ENCODE data around the gene PARD6B. TPM values are rescaled to one million over a fixed set of nuclear protein-coding genes. Genes with fewer than 3 reads are reported as not detected.

PARD6B gene
- total RNA-seq, 1 experiment from 2014 or later: 29.6 TPM

DNA sequence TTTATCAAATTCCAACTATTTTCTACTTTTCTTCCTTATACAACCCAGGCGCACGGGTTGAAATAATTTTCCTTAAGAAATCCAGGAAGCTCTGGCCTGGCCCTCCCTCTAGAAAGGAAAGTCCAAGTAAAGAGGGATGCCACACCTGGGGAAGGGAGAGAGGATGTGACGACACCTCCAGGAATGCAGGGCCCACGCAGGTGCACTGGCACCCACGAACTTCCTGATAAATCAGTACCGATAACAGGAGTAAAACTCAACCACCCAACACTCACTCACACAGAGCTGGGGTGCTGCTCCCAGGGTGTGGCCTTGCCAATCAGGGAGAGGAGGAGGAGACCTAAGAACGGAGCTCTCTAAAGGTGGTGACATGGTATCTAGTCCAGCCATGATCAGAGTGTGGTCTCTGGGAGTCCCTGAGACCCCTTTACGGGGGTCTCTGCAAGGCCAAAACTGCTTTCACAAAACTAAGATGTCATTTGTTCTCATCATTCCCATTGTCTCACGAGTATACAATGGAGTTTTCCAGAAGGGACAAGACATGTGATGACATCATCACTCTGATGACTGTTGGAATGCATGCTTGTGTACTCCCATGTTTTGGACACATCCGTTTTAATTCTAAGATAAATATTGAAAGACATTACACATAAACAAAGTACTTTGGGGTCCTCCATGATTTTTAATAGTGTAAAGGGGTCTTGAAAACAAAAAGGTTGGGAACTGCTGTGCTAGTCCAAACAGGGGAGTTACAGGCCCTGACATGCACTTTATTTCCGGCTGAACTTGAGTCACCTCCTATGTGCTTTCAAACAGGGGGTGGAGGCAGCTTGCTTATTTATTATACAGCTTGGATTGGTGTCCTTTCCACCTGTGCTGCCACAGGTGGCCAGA is 2.2 kb upstream of the PARD6B start:
- no peak for ATAC-seq
- Mint-ChIP-seq H3K36me3 (peaks cover 6% of the 10 kb centered on the region; the same call in 1 of the 2 replicates), H3K27me3 (ENCODE audit: low read depth) (no peaks in the 10 kb centered on the region), H3K4me3 (peak overlapping the region; percentile 79; the same call in 1 of the 2 replicates), H3K4me1 (peaks cover 31% of the 10 kb centered on the region), H3K9me3 (no peaks in the 10 kb centered on the region), H3K27ac (no peak overlapping the region)
- CTCF ChIA-PET: interaction anchor here (0.7 to 4.9 kb wide), 12 partner anchors 11 to 202 kb away, joined by 3 to 39 read pairs (median 7); partner anchors contain the start of genes ADNP, BCAS4 and RIPOR3
- TF ChIP-seq ELF4 (CRISPR knock-in tag; IDR thresholded peaks at IDR 0.05; ENCODE audit: low read depth) (no peak), ZNF232 (CRISPR knock-in tag; IDR thresholded peaks at IDR 0.05) (no peak), CBFB (CRISPR knock-in tag; IDR thresholded peaks at IDR 0.05; ENCODE audit: low read depth) (no peak), ZNF416 (CRISPR knock-in tag; IDR thresholded peaks at IDR 0.05) (no peak), RELA (CRISPR knock-in tag; IDR thresholded peaks at IDR 0.05; ENCODE audit: borderline replicate concordance) (no peak), TEAD1 (CRISPR knock-in tag; IDR thresholded peaks at IDR 0.05) (no peak), IRF2 (CRISPR knock-in tag; IDR thresholded peaks at IDR 0.05; ENCODE audit: borderline replicate concordance, low read depth) (no peak)
- TF ChIP-seq, protein P1, sequence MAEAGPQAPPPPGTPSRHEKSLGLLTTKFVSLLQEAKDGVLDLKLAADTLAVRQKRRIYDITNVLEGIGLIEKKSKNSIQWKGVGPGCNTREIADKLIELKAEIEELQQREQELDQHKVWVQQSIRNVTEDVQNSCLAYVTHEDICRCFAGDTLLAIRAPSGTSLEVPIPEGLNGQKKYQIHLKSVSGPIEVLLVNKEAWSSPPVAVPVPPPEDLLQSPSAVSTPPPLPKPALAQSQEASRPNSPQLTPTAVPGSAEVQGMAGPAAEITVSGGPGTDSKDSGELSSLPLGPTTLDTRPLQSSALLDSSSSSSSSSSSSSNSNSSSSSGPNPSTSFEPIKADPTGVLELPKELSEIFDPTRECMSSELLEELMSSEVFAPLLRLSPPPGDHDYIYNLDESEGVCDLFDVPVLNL (CRISPR knock-in tag; IDR thresholded peaks at IDR 0.05; ENCODE audit: borderline replicate concordance, low read depth): no peak
- TF ChIP-seq, protein P2, sequence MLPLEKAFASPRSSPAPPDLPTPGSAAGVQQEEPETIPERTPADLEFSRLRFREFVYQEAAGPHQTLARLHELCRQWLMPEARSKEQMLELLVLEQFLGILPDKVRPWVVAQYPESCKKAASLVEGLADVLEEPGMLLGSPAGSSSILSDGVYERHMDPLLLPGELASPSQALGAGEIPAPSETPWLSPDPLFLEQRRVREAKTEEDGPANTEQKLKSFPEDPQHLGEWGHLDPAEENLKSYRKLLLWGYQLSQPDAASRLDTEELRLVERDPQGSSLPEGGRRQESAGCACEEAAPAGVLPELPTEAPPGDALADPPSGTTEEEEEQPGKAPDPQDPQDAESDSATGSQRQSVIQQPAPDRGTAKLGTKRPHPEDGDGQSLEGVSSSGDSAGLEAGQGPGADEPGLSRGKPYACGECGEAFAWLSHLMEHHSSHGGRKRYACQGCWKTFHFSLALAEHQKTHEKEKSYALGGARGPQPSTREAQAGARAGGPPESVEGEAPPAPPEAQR (CRISPR knock-in tag; IDR thresholded peaks at IDR 0.05): no peak
- TF ChIP-seq, protein P3, sequence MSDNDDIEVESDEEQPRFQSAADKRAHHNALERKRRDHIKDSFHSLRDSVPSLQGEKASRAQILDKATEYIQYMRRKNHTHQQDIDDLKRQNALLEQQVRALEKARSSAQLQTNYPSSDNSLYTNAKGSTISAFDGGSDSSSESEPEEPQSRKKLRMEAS (CRISPR knock-in tag; IDR thresholded peaks at IDR 0.05): no peak
- TF ChIP-seq, protein P4, sequence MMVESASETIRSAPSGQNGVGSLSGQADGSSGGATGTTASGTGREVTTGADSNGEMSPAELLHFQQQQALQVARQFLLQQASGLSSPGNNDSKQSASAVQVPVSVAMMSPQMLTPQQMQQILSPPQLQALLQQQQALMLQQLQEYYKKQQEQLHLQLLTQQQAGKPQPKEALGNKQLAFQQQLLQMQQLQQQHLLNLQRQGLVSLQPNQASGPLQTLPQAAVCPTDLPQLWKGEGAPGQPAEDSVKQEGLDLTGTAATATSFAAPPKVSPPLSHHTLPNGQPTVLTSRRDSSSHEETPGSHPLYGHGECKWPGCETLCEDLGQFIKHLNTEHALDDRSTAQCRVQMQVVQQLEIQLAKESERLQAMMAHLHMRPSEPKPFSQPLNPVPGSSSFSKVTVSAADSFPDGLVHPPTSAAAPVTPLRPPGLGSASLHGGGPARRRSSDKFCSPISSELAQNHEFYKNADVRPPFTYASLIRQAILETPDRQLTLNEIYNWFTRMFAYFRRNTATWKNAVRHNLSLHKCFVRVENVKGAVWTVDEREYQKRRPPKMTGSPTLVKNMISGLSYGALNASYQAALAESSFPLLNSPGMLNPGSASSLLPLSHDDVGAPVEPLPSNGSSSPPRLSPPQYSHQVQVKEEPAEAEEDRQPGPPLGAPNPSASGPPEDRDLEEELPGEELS (CRISPR knock-in tag; IDR thresholded peaks at IDR 0.05): no peak
- TF ChIP-seq, protein P5, sequence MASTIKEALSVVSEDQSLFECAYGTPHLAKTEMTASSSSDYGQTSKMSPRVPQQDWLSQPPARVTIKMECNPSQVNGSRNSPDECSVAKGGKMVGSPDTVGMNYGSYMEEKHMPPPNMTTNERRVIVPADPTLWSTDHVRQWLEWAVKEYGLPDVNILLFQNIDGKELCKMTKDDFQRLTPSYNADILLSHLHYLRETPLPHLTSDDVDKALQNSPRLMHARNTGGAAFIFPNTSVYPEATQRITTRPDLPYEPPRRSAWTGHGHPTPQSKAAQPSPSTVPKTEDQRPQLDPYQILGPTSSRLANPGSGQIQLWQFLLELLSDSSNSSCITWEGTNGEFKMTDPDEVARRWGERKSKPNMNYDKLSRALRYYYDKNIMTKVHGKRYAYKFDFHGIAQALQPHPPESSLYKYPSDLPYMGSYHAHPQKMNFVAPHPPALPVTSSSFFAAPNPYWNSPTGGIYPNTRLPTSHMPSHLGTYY (CRISPR knock-in tag; IDR thresholded peaks at IDR 0.05): no peak
- TF ChIP-seq, protein P6, sequence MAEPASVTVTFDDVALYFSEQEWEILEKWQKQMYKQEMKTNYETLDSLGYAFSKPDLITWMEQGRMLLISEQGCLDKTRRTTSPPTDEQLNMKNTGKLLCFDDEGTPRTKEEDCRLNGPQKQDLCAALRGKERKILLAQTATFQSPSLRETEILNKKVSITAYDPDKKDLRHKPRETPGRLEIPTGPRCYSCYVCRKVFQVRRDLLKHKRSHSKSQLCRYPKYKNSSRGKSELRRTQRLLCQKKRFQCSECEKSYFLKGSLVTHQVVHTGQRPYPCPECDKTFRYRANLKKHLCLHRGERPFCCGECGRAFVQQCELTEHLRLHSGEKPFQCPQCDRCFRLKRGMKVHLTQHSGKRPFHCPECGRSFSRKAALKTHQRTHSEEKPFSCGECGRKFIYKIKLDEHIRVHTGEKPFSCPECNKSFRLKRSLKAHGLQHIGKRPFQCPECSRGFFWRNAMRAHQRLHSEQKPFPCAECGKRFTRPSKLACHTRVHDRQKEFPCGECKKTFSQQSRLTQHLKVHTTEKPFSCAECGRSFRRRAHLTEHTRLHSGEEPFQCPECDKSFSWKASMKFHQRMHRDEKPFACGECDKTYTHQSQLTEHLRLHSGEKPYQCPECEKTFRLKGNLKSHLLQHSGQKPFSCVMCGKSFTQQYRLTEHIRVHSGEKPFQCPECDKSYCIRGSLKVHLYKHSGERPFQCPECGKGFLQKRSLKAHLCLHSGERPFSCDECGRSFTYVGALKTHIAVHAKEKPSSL (CRISPR knock-in tag; conservative IDR thresholded peaks at IDR 0.05): no peak
- POLR2A ChIA-PET: interaction anchor here (1.7 kb wide), 1 partner anchor 11 kb away, joined by 3 read pairs; no protein-coding TSS in a partner anchor
- no peak for DNase-seq (ENCODE audit: low spot score)
